ENCODE data around the gene SSH2.
"Not testable (repeated sequence)": the region's sequence is repeated elsewhere in the genome, so short reads cannot be mapped to it uniquely, and the experiment has no call there.

Gene SSH2

DNA sequence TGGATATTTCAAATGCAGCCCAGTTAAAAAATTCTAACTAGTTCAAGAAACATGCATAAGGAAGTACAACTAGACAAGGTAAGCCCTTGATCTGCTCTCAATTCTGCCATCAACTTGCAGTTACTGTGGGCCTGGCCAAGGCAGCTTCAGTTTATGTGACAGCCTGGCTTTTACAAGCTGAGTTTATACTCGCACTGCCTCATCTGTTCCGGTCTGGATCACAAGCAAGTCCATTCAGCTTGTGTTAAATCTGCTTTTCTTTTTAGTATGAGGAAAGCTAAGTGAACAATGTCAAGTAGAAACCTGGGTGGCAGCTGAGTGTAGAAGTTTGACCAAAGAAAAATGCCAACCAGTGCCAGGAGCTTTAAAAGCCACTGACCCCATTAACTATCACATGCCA lies 230.7 kb downstream of the SSH2 start:
- no peak for DNase-seq

GRCh38 chr17:29698837-29699236 lies 231.2 kb downstream of the SSH2 start:
- no peak for DNase-seq

DNA sequence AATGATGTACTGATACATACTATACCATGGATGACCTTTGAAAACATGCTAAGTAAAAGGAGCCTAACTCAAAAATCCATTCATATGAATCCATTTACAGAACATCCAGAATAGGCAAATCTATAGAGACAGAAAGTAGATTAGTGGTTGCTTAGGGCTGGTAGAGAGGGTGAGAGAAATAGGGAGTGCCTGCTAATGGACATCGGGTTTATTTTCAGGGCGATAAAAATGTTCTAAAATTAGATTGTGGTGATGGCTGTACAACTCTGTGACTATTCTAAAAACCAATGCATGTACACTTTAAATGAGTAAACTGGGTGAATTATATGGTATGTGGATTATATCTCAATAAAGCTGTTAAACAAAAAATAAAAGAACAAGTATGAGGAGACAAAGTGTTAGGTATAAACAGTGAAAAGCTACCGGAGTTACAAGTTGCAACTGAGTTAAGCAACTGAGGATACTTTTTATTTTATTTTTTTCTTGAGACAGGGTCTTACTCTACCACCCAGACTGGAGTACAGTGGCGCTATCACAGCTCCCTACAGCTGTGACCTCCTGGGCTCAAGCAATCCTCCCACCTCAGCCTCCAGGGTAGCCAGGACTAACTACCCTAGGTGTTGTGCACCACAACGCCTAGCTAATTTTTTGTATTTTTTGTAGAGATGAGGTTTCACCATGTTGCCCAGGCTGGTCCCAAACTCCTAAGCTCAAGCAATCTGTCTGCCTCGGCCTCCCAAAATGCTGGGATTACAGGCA lies 231.8 kb downstream of the SSH2 start:
- no peak for DNase-seq

DNA sequence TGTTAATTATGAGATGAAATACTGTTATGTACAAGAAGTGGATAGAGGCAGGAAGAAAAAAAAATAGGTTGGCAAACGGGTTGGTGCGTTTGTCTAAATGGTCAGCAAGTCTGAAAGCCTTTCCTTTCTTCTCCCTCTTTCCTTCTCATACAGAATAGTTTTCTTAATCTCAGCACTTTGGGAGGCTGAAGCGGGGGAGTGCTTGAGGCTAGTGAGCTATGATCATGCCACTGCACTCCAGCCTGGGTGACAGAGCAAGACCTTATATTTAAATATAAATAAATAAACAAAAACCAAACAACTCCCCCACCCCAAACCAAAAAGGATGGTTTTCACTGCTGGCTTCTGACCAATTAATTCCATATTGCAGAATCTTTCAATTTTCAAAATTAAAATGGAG lies 232.7 kb downstream of the SSH2 start:
- no peak for DNase-seq

GRCh38 chr17:29694918-29695563 lies 235.0 kb downstream of the SSH2 start:
- no peak for DNase-seq

DNA sequence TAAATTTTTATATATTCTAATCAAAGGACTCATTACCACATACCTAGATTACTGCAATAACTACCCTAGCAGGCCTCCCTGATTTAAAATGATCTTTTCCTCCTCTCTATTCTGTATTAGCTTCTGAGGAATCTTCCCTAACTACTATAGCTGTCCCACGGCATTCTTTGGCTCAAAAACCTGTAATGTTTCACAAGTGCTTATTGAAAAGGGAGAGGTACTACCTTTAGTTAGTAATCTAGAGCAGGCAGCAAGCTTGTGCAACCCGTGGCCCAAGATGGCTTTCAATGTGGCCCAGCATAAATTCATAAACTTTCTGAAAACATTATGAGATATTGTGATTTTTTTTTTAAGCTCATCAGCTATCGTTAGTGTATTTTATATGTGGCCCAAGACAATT lies 236.3 kb downstream of the SSH2 start:
- no peak for DNase-seq

GRCh38 chr17:29687596-29687995 lies 242.4 kb downstream of the SSH2 start:
- no peak for DNase-seq

GRCh38 chr17:29686993-29687590 lies 242.9 kb downstream of the SSH2 start:
- no peak for DNase-seq

- DNase-seq = no peak
These were observed 246.5 kb downstream of the SSH2 start for GRCh38 chr17:29683481-29683880.

GRCh38 chr17:29682987-29683386 lies 247.0 kb downstream of the SSH2 start:
- DNase-seq = no peak

GRCh38 chr17:29682054-29682453 lies 248.0 kb downstream of the SSH2 start:
- no peak for DNase-seq

GRCh38 chr17:29677824-29678223 lies 252.2 kb downstream of the SSH2 start:
- DNase-seq = no peak

DNA sequence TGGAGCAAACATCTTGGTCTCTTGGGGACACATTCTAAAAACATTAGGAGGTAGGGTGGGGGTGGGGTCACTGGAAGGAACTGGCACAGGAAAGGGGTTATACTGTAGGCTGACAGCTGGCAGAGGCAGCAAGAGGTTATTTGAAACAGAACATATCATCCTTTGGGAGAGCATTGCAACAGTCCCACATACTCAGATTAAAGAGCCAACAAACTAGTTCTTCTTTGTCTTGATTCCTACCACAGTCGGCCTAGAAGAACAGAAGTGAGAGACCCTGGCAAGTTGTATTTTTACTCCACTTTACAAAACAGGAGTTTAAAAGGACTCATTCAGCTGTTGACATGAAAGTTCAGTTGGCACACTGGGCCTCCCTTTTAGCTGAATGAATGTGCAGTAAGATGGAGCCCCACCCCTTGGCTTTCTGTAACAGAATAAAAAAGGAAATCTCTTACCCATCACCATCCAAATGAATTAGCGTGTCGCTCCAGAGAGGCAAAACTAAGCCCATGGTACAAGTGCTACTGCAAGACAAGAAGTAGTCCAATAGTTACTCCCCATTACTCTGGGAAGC lies 252.7 kb downstream of the SSH2 start:
- no peak for DNase-seq

DNA sequence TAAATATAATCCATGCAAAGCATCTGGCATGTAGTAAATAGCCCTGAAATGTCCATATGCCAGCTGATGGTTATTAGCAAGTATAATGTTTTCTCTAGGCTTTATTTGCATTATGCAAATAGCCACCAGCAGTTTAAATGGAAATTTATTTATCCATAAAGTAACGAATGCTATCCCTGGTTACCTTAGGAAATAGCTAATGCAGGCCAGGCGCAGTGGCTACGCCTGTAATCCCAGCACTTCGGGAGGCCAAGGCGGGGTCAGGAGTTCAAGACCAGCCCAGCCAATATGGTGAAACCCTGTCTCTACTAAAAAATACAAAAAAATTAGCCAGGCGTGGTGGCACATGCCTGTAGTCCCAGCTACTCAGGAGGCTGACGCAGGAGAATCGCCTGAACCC lies 254.1 kb downstream of the SSH2 start:
- DNase-seq = not testable (repeated sequence)

DNA sequence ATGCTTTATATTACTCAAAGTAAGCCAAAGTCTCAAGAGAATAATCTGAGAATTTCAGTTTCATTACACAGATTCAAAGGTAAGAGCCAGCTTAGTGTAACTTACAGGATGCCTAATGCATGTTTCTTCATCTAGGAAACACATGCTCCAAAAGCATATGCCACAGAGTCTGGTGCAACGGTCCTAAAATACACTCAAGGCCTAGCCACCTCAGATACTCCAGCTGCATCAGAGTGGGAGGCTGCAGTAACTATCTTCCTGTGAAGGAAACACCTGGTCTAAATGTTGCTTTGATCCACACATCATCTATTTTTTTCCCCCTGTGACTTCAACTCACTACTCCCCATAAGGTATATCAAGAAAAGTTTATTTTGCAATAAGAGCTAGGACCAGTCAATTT lies 255.7 kb downstream of the SSH2 start:
- DNase-seq = no peak

GRCh38 chr17:29671661-29672060 lies 258.4 kb downstream of the SSH2 start:
- DNase-seq = no peak

DNA sequence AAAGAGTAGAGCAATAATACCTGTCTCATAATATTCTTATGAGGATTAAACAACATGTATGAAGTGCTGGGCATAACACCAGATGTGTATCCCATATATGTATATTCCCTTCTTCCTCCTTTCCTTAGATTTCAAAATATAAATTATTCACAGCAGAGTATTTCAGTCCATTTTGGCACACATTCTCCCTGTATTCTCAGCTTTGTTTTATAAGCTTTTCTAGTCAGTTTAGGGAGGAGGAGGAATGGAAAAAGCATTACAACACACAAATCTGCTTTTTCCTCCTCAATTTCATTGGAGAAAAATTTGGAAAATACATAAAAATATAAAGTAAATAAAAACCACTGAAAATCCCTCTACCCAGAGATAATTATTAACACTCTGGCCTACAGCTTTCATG lies 260.8 kb downstream of the SSH2 start:
- DNase-seq = no peak

- DNase-seq = no peak
These were observed 262.1 kb downstream of the SSH2 start for GRCh38 chr17:29667969-29668368.

- DNase-seq = no peak
These were observed 264.6 kb downstream of the SSH2 start for GRCh38 chr17:29665481-29665810.

- DNase-seq = no peak
These were observed 265.1 kb downstream of the SSH2 start for GRCh38 chr17:29664743-29665480.

- no peak for DNase-seq
These were observed 266.9 kb downstream of the SSH2 start for GRCh38 chr17:29663155-29663554.

GRCh38 chr17:29661213-29661612 lies 268.8 kb downstream of the SSH2 start:
- DNase-seq = no peak

DNA sequence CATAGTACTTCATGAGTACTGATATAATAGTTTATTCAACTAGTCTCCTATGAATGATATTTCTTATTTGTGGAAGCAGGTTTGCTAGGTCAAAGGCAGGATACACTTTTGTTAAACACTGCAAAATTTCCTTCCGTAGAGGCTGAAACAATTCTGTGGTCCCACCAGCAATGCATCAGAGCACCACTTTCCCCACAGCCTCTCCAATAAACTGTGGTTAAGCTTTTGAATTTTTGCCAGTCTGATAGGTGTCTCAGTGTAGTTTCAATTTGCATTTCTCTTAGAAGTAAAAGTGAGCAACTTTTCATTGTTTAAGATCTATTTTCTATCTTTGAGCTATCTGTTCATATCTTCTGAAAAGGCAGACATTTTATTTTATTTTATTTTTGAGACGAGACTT lies 270.9 kb downstream of the SSH2 start:
- no peak for DNase-seq

All from NCI-H774 (cell line).